Activated gamma-delta T cell treated with anti-CD3 and anti-CD28 coated beads, Interleukin-2, amount 50 U/mL, for 16 hours (primary cell): ENCODE measurements around the gene SESTD1.
"Not testable (repeated sequence)": the region's sequence is repeated elsewhere in the genome, so short reads cannot be mapped to it uniquely, and the experiment has no call there.

Experiments used
- DNase-seq: peaks from one replicate; pipeline ENCODE4 v3.0.0-alpha.2; 2020; ENCODE audit warnings: low read depth

SESTD1 gene

GRCh38 chr2:179106676-179107428 is 157.8 kb downstream of the SESTD1 start:
- DNase-seq, result no peak

- DNase-seq, result no peak
Observed at GRCh38 chr2:179106342-179106675, 158.3 kb downstream of the SESTD1 start.

- no peak for DNase-seq
Observed at GRCh38 chr2:179104736-179105135, 159.9 kb downstream of the SESTD1 start.

GRCh38 chr2:179098080-179098689 is 166.4 kb downstream of the SESTD1 start:
- DNase-seq, result no peak

GRCh38 chr2:179097131-179097530 is 167.5 kb downstream of the SESTD1 start:
- no peak for DNase-seq

- no peak for DNase-seq
Observed at GRCh38 chr2:179096090-179096489, 168.5 kb downstream of the SESTD1 start.

- not testable (repeated sequence) for DNase-seq
Observed at GRCh38 chr2:179092912-179093311, 171.7 kb downstream of the SESTD1 start.

- no peak for DNase-seq
Observed at GRCh38 chr2:179082697-179083096, 181.9 kb downstream of the SESTD1 start.

GRCh38 chr2:179081954-179082353 is 182.7 kb downstream of the SESTD1 start:
- no peak for DNase-seq

GRCh38 chr2:179072527-179072926 is 192.1 kb downstream of the SESTD1 start:
- no peak for DNase-seq

- DNase-seq, result no peak
Observed at GRCh38 chr2:179071810-179072355, 192.7 kb downstream of the SESTD1 start.

GRCh38 chr2:179070895-179071294 is 193.7 kb downstream of the SESTD1 start:
- DNase-seq, result no peak

GRCh38 chr2:179069685-179070084 is 194.9 kb downstream of the SESTD1 start:
- no peak for DNase-seq

GRCh38 chr2:179068991-179069643 is 195.5 kb downstream of the SESTD1 start:
- DNase-seq, result no peak

GRCh38 chr2:179059026-179059700 is 205.5 kb downstream of the SESTD1 start:
- DNase-seq, result no peak

- DNase-seq, result no peak
Observed at GRCh38 chr2:179057737-179058136, 206.9 kb downstream of the SESTD1 start.

GRCh38 chr2:179053568-179053967 is 211.1 kb downstream of the SESTD1 start:
- not testable (repeated sequence) for DNase-seq
